VCaP (cell line): ENCODE data around the gene CNN2.

Source experiments
- H3K27ac ChIP-seq: fragments of 450-650 bp; 2 replicates; pipeline ENCODE4 v1.5.1; 2017
- CTCF ChIP-seq: fragments of 450-650 bp; conservative IDR thresholded peaks from 2 replicates; pipeline ENCODE4 v1.5.1; 2017; ENCODE audit warnings: mild to moderate bottlenecking, moderate library complexity

Gene CNN2

GRCh38 chr19:1009041-1009980 is 17.1 kb upstream of the CNN2 start:
- no peak overlapping the region for H3K27ac ChIP-seq
- TF ChIP-seq CTCF = no peak

- TF ChIP-seq CTCF = no peak
- no peak overlapping the region for H3K27ac ChIP-seq
These were observed 16.3 kb upstream of the CNN2 start for GRCh38 chr19:1009981-1010538.

GRCh38 chr19:1010586-1011510 is 15.6 kb upstream of the CNN2 start:
- TF ChIP-seq CTCF = no peak
- H3K27ac ChIP-seq = no peak overlapping the region

GRCh38 chr19:1011831-1012333 is 14.5 kb upstream of the CNN2 start:
- no peak overlapping the region for H3K27ac ChIP-seq
- TF ChIP-seq CTCF = no peak

- TF ChIP-seq CTCF = no peak
- H3K27ac ChIP-seq = no peak overlapping the region
These were observed 14.1 kb upstream of the CNN2 start for GRCh38 chr19:1012334-1012733.

GRCh38 chr19:1013218-1013617 is 13.2 kb upstream of the CNN2 start:
- TF ChIP-seq CTCF = no peak
- H3K27ac ChIP-seq = no peak overlapping the region
